Testis (tissue), 3 donors: ENCODE results near the gene TTC39B. TPM values are rescaled to one million over a fixed set of nuclear protein-coding genes. Genes with fewer than 3 reads are reported as not detected.

ENCODE experiments used
- DNase-seq: peaks from one replicate; pipeline ENCODE4 v3.0.0-alpha.2; 2019
- H3K27ac ChIP-seq, 2 donors: fragments of 200-600 bp; sonication (generic); one replicate each; pipeline ENCODE4 v1.5.1; 2019
- H3K27me3 ChIP-seq: fragments of 200-600 bp; sonication (generic); one replicate; pipeline ENCODE4 v1.5.1; 2019
- H3K36me3 ChIP-seq: fragments of 200-600 bp; sonication (generic); one replicate; pipeline ENCODE4 v1.5.1; 2017; ENCODE audit warnings: low read depth; ENCODE audit errors: missing control alignments
- H3K4me1 ChIP-seq: fragments of 200-600 bp; sonication (generic); one replicate; pipeline ENCODE4 v1.5.1; 2019
- H3K4me3 ChIP-seq, 2 donors: fragments of 200-600 bp; sonication (generic); one replicate each; pipeline ENCODE4 v1.5.1; 2017 to 2019
- H3K9me3 ChIP-seq: fragments of 200-600 bp; sonication (generic); one replicate; pipeline ENCODE4 v1.5.1; 2017
- CTCF ChIP-seq, 3 experiments: fragments of 450-650 bp in 2 of 3; fragments of 200-600 bp in 1 of 3; sonication (generic) in 1 of 3; IDR thresholded peaks; one replicate each; pipeline ENCODE4 v1.5.1; 2016 to 2019; ENCODE audit warnings: antibody characterized with exemption in 3 of 3, mild to moderate bottlenecking in 2 of 3, moderate library complexity in 1 of 3
- POLR2A ChIP-seq: fragments of 450-650 bp; IDR thresholded peaks from one replicate; pipeline ENCODE4 v1.6.1; 2017; ENCODE audit warnings: antibody characterized with exemption, mild to moderate bottlenecking, moderate library complexity
- WGBS, 2 donors: methylation state at CpG; one replicate each; pipeline ENCODE4 v1.1.5; 2018; 5-methylcytosine and 5-hydroxymethylcytosine counted together
- intact Hi-C: fragments of 100-400 bp; cut with DNase I; formaldehyde crosslinking; loops from one replicate; pipeline ENCODE4 v1.15.1; 2023; ENCODE audit warnings: low total_unique reads
- polyA plus RNA-seq: library from polyadenylated mRNA; stranded (reverse); fragments of 350-450 nt; fragmentation: Illumina TruSeq; extraction: RNeasy Lipid Tissue Mini Kit (QIAGEN cat#74804); gene quantifications from one replicate; pipeline ENCODE4 v1.2.3, GENCODE V29; 2014; ENCODE audit warnings: low read depth, low replicate concordance; ENCODE audit not compliant: insufficient read depth
- total RNA-seq, 2 donors: library from RNA; depleted of rRNA; stranded (reverse); fragments of >200 nt; gene quantifications; one replicate each; pipeline ENCODE4 v1.2.3, GENCODE V29; 2016

The TTC39B gene
- total and polyA plus RNA-seq, 3 donors from 2014 or later: 5.7 to 8.9 (median 8.5) TPM

DNA sequence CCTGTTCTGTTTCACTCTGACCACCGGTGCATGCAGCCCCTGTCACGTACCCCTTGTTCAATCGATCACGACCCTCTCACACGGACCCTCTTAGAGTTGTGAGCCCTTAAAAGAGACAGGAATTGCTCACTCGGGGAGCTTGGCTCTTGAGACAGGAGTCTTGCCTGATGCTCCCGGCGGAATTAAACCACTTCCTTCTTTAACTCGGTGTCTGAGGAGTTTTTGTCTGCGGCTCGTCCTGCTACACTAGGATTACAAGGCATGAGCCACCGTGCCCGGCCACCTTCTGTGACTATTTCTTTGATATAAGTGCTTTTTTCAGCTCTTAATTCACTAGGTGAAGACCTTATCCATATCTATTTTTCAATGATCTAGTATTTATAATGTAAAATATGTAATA, 167.5 kb downstream of the TTC39B start:
- Histone ChIP-seq H3K36me3 (no peaks in the 10 kb centered on the region), H3K27me3 (no peaks in the 10 kb centered on the region), H3K27ac (no peak overlapping the region), H3K4me3 (no peak overlapping the region), H3K4me1 (no peaks in the 10 kb centered on the region), H3K9me3 (no peaks in the 10 kb centered on the region)
- DNase-seq: no peak
- TF ChIP-seq POLR2A: no peak
- TF ChIP-seq CTCF (IDR thresholded peaks at IDR 0.05): no peak
- WGBS, 2 donors: 82 to 85% methylated on average over 13 of the region's 13 CpGs
- intact Hi-C loops: no loop called here

GRCh38 chr9:15138357-15138686, 168.7 kb downstream of the TTC39B start:
- 83 to 87% methylated on average over 2 of the region's 2 CpGs for WGBS, 2 donors
- intact Hi-C loops: no loop called here
- Histone ChIP-seq H3K27me3 (no peaks in the 10 kb centered on the region), H3K36me3 (no peaks in the 10 kb centered on the region), H3K4me3 (no peak overlapping the region), H3K9me3 (no peaks in the 10 kb centered on the region), H3K27ac (no peak overlapping the region), H3K4me1 (no peaks in the 10 kb centered on the region)
- no peak for DNase-seq
- TF ChIP-seq CTCF (IDR thresholded peaks at IDR 0.05): no peak
- no peak for TF ChIP-seq POLR2A

GRCh38 chr9:15137658-15138356, 169.2 kb downstream of the TTC39B start:
- no peaks in the 10 kb centered on the region for H3K27me3 ChIP-seq
- H3K4me1 ChIP-seq: no peaks in the 10 kb centered on the region
- TF ChIP-seq CTCF (IDR thresholded peaks at IDR 0.05) (no peak), POLR2A (no peak)
- intact Hi-C loops: no loop called here
- no peaks in the 10 kb centered on the region for H3K36me3 ChIP-seq
- DNase-seq: no peak
- H3K27ac ChIP-seq: no peak overlapping the region
- no peak overlapping the region for H3K4me3 ChIP-seq
- no peaks in the 10 kb centered on the region for H3K9me3 ChIP-seq
- 93 to 97% methylated on average over 6 of the region's 6 CpGs for WGBS, 2 donors

DNA sequence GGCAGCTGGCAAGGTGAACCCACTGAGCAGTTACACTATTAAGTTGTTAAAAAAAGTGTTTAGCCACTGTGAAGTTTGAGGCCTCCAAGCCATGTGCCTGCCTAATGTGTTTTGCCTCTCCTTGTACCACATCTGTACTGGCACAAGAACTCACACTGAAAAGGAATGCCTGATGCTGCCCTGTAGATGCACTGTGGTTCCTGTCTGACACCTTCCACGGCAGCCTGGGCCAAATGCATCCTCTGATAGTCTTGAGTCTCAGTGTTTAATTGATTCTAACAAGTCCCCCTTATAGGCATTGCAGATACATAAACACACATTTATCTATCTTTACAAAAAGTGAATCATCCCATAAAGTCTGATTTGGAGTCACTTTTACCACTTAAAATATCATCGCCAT, 169.9 kb downstream of the TTC39B start:
- WGBS, 2 donors: 83 to 91% methylated on average over 2 of the region's 2 CpGs
- intact Hi-C loops: no loop called here
- Histone ChIP-seq H3K27me3 (no peaks in the 10 kb centered on the region), H3K36me3 (no peaks in the 10 kb centered on the region), H3K27ac (no peak overlapping the region), H3K4me1 (no peaks in the 10 kb centered on the region), H3K9me3 (no peaks in the 10 kb centered on the region), H3K4me3 (no peak overlapping the region)
- no peak for DNase-seq
- TF ChIP-seq POLR2A (no peak), CTCF (IDR thresholded peaks at IDR 0.05) (no peak)

DNA sequence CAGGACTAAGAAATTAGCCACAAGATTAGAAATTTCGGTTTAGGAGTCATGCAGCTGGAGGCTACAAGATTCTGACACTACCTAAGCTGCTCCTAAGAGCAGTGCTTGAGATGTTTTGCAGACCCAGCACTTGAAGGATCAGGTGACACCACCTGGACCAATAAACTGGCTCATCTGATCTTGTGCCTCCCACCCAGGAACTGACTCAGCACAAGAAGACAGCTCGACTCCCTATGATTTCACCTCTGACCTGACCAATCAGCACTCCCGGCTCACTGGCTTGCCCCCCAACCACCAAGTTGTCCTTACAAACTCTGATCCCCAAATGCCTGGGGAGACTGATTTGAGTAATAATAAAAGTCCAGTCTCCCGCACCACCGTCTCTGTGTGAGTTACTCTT, 170.4 kb downstream of the TTC39B start:
- intact Hi-C loops: no loop called here
- Histone ChIP-seq H3K4me3 (no peak overlapping the region), H3K36me3 (no peaks in the 10 kb centered on the region), H3K27me3 (no peaks in the 10 kb centered on the region), H3K9me3 (no peaks in the 10 kb centered on the region), H3K27ac (no peak overlapping the region), H3K4me1 (no peaks in the 10 kb centered on the region)
- no peak for DNase-seq
- TF ChIP-seq POLR2A (no peak), CTCF (IDR thresholded peaks at IDR 0.05) (no peak)
- WGBS, 2 donors: 67 to 77% methylated on average over 3 to 5 of the region's 5 CpGs
